Ascending aorta (tissue), 2 donors: ENCODE measurements around the gene GLRA2. TPM values are rescaled to one million over a fixed set of nuclear protein-coding genes. Genes with fewer than 3 reads are reported as not detected.

ENCODE experiments used
- DNase-seq, 2 donors: peaks; one replicate each; pipeline ENCODE4 v3.0.0-alpha.2; 2019; ENCODE audit warnings: low spot score in 2 of 2
- H3K27ac ChIP-seq, 2 donors: fragments of 200-600 bp; sonication (generic); one replicate each; pipeline ENCODE4 v1.5.1; 2016 to 2017; ENCODE audit warnings: mild to moderate bottlenecking in 1 of 2
- H3K27me3 ChIP-seq: fragments of 200-600 bp; sonication (generic); one replicate; pipeline ENCODE4 v1.5.1; 2017
- H3K36me3 ChIP-seq, 2 donors: fragments of 200-600 bp; sonication (generic); one replicate each; pipeline ENCODE4 v1.5.1; 2016
- H3K4me1 ChIP-seq, 2 donors: fragments of 200-600 bp; sonication (generic); one replicate each; pipeline ENCODE4 v1.5.1; 2016 to 2017; ENCODE audit warnings: mild to moderate bottlenecking in 1 of 2
- H3K4me3 ChIP-seq, 2 donors: fragments of 200-600 bp; sonication (generic); one replicate each; pipeline ENCODE4 v1.5.1; 2016 to 2017; ENCODE audit warnings: mild to moderate bottlenecking in 1 of 2
- H3K9me3 ChIP-seq, 2 donors: fragments of 200-600 bp; sonication (generic); one replicate each; pipeline ENCODE4 v1.5.1; 2016
- CTCF ChIP-seq, 3 experiments: fragments of 200-600 bp in 2 of 3; fragments of 450-650 bp in 1 of 3; sonication (generic) in 2 of 3; IDR thresholded peaks; one replicate each; pipeline ENCODE4 v1.5.1; 2016 to 2019; ENCODE audit warnings: antibody characterized with exemption in 3 of 3, mild to moderate bottlenecking in 1 of 3, moderate library complexity in 1 of 3
- intact Hi-C: fragments of 100-400 bp; cut with DNase I; formaldehyde crosslinking; loops from one replicate; pipeline ENCODE4 v1.15.1; 2023
- total RNA-seq: library from RNA; depleted of rRNA; stranded (reverse); fragments of >200 nt; gene quantifications from one replicate; pipeline ENCODE4 v1.1.0, GENCODE V29; 2016

Gene GLRA2
- total RNA-seq, 1 donor from 2014 or later = not detected

GRCh38 chrX:14738643-14739042 is 209.3 kb downstream of the GLRA2 start:
- Histone ChIP-seq H3K36me3 (no peaks in the 10 kb centered on the region), H3K27ac (no peak overlapping the region), H3K9me3 (peaks cover 0 to 4% of the 10 kb centered on the region in 2 donors), H3K4me1 (no peaks in the 10 kb centered on the region), H3K27me3 (no peaks in the 10 kb centered on the region), H3K4me3 (no peak overlapping the region)
- no peak for DNase-seq
- TF ChIP-seq CTCF (IDR thresholded peaks at IDR 0.05) = no peak
- intact Hi-C loops = no loop called here

DNA sequence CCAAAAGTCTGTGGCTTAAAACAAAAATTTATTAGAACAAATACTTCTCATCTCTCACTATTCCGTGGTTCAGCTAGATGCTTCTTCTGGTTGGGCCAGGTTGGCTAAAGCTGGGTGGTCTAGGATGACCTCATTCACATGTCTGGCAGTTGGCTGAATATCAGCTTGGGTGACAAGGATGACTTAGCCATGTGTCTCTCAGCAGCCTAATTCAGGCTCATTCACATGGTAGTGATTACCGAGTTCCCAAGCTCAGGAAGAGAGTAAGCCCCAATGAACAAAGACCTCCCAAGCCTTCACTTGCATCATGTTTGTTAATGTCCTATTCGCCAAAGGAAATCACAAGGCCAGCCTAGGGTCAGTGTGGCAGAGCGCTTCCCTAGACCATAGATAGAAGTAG is 224.1 kb downstream of the GLRA2 start:
- no peak for TF ChIP-seq CTCF (IDR thresholded peaks at IDR 0.05)
- no peak for DNase-seq
- H3K36me3 ChIP-seq = no peaks in the 10 kb centered on the region
- H3K4me1 ChIP-seq = no peaks in the 10 kb centered on the region
- no peak overlapping the region for H3K27ac ChIP-seq
- intact Hi-C loops = no loop called here
- H3K27me3 ChIP-seq = no peaks in the 10 kb centered on the region
- no peaks in the 10 kb centered on the region for H3K9me3 ChIP-seq
- H3K4me3 ChIP-seq = no peak overlapping the region

GRCh38 chrX:14758029-14758491 is 228.7 kb downstream of the GLRA2 start:
- Histone ChIP-seq H3K36me3 (no peaks in the 10 kb centered on the region), H3K27ac (no peak overlapping the region), H3K27me3 (no peaks in the 10 kb centered on the region), H3K4me3 (no peak overlapping the region), H3K9me3 (no peaks in the 10 kb centered on the region), H3K4me1 (no peaks in the 10 kb centered on the region)
- TF ChIP-seq CTCF (IDR thresholded peaks at IDR 0.05) = no peak
- no peak for DNase-seq
- intact Hi-C loops = no loop called here

DNA sequence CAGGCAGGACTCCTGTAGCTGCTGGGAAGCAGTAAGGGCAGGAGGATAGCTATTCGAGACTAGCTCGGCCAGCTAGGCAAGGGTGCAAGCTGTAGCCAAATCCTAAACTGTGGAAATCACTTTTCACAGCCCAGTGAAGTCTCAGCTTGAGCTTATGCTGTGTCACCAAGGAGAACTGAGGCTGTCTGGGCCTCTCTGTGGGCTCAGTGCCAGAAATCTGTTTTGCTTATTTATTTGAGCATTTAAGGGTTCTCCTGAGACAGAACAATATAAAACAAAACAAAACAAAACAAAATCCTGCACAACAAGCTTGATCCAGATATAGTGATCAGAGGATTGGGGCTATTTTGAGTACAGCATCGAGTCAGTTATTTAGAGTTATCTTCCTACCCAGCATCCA is 246.1 kb downstream of the GLRA2 start:
- Histone ChIP-seq H3K27ac (no peak overlapping the region), H3K9me3 (no peaks in the 10 kb centered on the region), H3K4me1 (no peaks in the 10 kb centered on the region), H3K36me3 (no peaks in the 10 kb centered on the region), H3K4me3 (no peak overlapping the region), H3K27me3 (no peaks in the 10 kb centered on the region)
- no peak for DNase-seq
- TF ChIP-seq CTCF (IDR thresholded peaks at IDR 0.05) = no peak
- intact Hi-C loops = no loop called here

- H3K4me1 ChIP-seq = no peaks in the 10 kb centered on the region
- DNase-seq = no peak
- H3K27me3 ChIP-seq = no peaks in the 10 kb centered on the region
- intact Hi-C loops = no loop called here
- no peaks in the 10 kb centered on the region for H3K36me3 ChIP-seq
- H3K4me3 ChIP-seq = no peak overlapping the region
- H3K27ac ChIP-seq = no peak overlapping the region
- no peaks in the 10 kb centered on the region for H3K9me3 ChIP-seq
- no peak for TF ChIP-seq CTCF (IDR thresholded peaks at IDR 0.05)
Observed at GRCh38 chrX:14776901-14777300, 247.6 kb downstream of the GLRA2 start.

GRCh38 chrX:14777525-14777924 is 248.2 kb downstream of the GLRA2 start:
- no peaks in the 10 kb centered on the region for H3K36me3 ChIP-seq
- no peak overlapping the region for H3K4me3 ChIP-seq
- no peak for TF ChIP-seq CTCF (IDR thresholded peaks at IDR 0.05)
- H3K9me3 ChIP-seq = no peaks in the 10 kb centered on the region
- H3K4me1 ChIP-seq = no peaks in the 10 kb centered on the region
- no peak for DNase-seq
- intact Hi-C loops = no loop called here
- no peak overlapping the region for H3K27ac ChIP-seq
- H3K27me3 ChIP-seq = no peaks in the 10 kb centered on the region
